ENCODE results near the gene CRACR2B.

Gene CRACR2B

DNA sequence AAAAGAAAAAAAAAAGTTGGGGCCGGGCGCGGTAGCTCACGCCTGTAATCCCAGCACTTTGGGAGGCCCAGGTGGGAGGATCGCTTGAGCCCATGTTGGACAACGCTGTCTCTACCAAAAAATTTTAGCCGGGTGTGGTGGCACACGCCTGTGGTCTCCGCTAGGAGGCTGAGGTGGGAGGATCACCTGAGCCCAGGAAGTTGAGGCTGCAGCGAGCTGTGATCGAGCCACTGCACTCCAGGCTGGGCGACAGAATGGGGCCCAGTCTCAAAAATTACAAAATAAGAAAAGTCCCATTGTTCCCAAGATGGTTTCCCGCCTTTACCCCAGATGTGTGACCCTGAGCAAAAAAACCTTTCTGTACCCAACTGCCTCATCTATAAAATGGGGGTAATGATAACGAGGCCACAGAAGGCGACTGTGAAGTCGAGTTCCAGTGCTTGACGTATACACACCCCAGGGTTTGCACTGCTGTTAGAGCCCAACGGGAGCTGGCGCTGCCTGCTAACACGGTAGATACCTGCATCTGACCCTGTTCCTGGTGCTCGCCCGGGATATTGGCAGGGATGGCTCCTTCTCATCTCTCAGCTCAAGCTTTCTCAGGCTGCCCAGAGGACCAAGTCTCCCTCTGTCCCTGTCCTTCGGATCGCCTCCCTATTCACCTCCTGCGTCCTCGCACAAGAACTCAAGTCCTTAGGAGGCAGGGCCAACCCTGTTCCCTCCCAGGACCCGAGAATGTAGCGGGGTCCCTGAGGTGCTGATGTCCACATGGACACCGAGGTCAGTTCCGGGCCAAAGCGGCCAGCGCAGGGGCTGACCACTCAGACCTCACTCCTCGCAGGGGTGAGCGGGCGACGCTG is 19.1 kb upstream of the CRACR2B start:
- DNase-seq (ENCODE audit: low read depth) = no peak
- TF ChIP-seq, protein P1, sequence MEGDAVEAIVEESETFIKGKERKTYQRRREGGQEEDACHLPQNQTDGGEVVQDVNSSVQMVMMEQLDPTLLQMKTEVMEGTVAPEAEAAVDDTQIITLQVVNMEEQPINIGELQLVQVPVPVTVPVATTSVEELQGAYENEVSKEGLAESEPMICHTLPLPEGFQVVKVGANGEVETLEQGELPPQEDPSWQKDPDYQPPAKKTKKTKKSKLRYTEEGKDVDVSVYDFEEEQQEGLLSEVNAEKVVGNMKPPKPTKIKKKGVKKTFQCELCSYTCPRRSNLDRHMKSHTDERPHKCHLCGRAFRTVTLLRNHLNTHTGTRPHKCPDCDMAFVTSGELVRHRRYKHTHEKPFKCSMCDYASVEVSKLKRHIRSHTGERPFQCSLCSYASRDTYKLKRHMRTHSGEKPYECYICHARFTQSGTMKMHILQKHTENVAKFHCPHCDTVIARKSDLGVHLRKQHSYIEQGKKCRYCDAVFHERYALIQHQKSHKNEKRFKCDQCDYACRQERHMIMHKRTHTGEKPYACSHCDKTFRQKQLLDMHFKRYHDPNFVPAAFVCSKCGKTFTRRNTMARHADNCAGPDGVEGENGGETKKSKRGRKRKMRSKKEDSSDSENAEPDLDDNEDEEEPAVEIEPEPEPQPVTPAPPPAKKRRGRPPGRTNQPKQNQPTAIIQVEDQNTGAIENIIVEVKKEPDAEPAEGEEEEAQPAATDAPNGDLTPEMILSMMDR (IDR thresholded peaks at IDR 0.05; ENCODE audit: low read depth, low read length, missing control alignments) = peak; percentile 33

DNA sequence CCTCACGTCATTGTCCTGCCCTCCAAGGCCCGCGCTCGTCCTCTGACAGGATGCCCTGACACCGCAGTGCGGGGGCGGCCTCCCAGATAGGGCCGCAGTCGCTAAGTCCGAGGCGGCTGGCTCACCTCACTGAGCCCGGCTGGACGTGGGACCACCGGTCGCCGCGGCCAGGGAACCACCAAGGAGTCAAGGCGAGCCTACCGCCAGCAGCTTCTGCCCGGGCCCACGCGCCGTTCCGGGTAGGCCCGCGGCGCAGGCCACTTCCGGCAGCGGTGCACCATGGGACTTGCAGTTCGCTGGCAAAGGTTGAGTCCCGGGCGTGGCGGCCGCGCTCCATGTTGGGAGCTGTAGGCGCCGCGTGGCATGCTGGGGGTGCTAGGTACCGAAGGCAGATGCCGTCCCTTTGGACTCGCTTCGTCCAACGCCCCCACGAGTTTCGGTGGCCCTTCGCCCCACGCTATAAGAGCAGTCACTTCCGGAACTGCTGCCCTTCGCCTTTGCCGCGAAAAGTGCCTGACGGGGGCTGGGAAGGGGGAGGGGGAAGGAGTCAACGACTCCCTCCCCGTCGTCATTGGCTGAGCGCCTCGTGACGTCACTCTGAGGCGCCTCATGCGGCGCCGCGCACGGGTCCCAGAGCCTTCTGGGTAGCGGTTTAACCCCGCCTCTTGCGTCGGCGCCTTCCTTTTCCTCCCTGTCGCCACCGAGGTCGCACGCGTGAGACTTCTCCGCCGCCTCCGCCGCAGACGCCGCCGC is 18.3 kb upstream of the CRACR2B start, which contains the start of gene RPLP2:
Gene RPLP2 (plus strand): TSS at position 681 of the 753 bp plus-strand sequence. CDS start 268 bp downstream, outside the sequence.
- TF ChIP-seq, protein P1 (IDR thresholded peaks at IDR 0.05; ENCODE audit: low read depth, low read length, missing control alignments) = no peak
- DNase-seq (ENCODE audit: low read depth) = peak; percentile 91
- H3K4me3 ChIP-seq (ENCODE audit: low read depth, low read length) = peak within 1 kb of the TSS; percentile 100

More for the DNA sequence above, 19.1 kb upstream of the CRACR2B start:
- H3K4me3 ChIP-seq (ENCODE audit: low read depth, low read length) = peak overlapping the region; percentile 100

DNA sequence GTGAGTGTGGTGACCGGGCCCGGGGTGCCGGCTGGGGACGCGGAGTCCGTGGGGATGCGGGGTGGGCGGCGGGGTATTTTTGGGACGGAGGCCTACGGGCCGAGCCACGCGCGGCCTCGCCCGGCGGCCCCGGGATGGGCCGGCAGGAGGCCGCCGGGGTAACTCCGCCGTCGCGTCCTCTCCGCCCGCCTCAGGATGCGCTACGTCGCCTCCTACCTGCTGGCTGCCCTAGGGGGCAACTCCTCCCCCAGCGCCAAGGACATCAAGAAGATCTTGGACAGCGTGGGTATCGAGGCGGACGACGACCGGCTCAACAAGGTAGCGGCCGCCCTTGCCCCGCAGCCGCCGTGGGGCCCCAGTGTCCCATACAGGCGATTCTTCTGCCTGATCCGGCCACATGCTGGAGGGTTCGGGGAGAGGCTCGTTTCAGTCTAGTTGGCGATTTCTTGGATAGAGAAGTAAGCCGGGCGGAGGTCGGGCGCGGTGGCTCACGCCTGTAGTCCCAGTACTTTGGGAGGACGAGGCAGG is 17.6 kb upstream of the CRACR2B start:
- TF ChIP-seq, protein P1 (IDR thresholded peaks at IDR 0.05; ENCODE audit: low read depth, low read length, missing control alignments) = no peak

DNA sequence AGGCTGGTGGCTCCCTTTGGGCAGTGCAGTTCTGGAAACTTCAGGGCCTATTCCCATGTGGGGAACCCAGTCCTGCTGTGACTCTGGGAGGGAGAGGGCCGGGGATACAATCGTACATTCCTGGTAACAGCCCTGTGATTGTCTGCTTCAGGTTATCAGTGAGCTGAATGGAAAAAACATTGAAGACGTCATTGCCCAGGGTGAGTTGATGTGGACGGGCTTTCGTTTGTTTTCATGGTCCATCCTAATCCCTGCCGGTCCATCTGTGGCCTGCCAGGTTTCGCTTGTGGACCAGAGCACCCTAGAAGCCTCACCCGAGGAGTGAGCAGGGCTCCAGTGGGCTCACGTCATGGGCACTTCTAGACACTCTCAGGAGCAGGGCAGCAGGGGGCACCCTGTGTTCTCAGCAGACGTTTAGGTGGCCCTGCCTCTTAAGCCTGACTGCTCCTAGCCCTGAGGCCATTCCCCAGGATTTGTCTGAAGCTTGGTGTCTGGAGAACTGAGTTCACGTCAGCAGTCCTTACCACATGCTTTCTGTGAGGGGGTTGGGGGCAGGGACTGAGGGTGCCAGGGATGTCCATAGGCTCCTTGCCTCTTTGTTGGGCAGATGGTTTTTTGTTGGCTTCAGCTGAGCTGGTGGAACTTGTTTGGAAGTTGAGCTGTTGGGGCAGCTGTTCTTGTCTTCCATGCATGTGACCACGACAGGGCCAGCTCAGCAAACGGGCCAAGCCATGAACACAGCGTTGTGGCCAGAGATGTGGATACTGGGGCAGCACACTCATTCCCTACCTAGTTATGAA is 16.1 kb upstream of the CRACR2B start:
- peak overlapping the region; percentile 100 for H3K4me3 ChIP-seq (ENCODE audit: low read depth, low read length)
- TF ChIP-seq, protein P1 (IDR thresholded peaks at IDR 0.05; ENCODE audit: low read depth, low read length, missing control alignments) = no peak
- no peak for DNase-seq (ENCODE audit: low read depth)

More for the DNA sequence above, 17.6 kb upstream of the CRACR2B start:
- no peak for DNase-seq (ENCODE audit: low read depth)
- peak overlapping the region; percentile 100 for H3K4me3 ChIP-seq (ENCODE audit: low read depth, low read length)

DNA sequence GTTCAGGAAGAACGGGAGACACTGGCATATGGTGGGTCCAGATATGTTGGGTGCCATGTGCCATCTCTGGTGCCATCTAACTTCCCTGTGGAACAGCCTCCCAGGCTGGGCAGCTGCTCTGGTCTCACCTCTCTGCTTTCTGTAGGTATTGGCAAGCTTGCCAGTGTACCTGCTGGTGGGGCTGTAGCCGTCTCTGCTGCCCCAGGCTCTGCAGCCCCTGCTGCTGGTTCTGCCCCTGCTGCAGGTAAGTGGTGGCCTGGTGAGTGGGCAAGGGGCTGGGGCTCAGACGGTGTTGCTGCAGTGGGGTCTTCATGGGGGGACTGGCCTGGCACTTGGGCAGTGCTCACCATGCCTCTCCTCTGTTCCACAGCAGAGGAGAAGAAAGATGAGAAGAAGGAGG is 15.3 kb upstream of the CRACR2B start:
- no peak for DNase-seq (ENCODE audit: low read depth)
- no peak overlapping the region for H3K4me3 ChIP-seq (ENCODE audit: low read depth, low read length)
- TF ChIP-seq, protein P1 (IDR thresholded peaks at IDR 0.05; ENCODE audit: low read depth, low read length, missing control alignments) = no peak

DNA sequence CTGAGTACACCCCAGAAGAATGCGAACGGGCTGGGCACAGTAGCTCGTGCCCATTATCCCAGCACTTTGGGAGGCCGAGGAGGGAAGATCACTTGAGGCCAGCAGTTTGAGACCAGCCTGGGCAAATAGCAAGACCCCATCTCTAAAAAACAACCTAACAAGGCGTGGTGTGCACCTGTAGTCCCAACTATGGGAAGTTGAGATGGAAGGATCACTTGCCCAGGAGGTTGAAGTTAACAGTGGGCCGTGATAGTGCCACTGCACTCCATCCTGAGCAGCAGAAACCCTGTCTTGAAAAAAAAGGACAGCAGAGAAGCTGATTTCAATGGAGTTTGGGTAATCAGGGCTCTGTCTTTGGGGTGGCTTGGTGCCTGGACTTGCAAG is 14.7 kb upstream of the CRACR2B start:
- no peak overlapping the region for H3K4me3 ChIP-seq (ENCODE audit: low read depth, low read length)
- TF ChIP-seq, protein P1 (IDR thresholded peaks at IDR 0.05; ENCODE audit: low read depth, low read length, missing control alignments) = no peak

More for the DNA sequence above, 14.7 kb upstream of the CRACR2B start:
- DNase-seq (ENCODE audit: low read depth) = no peak

Data from GM12864 (cell line).